Glutamatergic neuron (in vitro differentiated cells): ENCODE measurements around the gene BCL7A. TPM values are rescaled to one million over a fixed set of nuclear protein-coding genes. Genes with fewer than 3 reads are reported as not detected.
A peak's percentile ranks its signal among the peaks of the same experiment; 100 is the strongest.

Experiments used
- DNase-seq: peaks from one replicate; pipeline ENCODE4 v3.0.0; 2022
- H3K27ac Mint-ChIP-seq: one replicate; pipeline ENCODE4 v1.8.0; 2020; ENCODE audit warnings: mild to moderate bottlenecking, mixed read lengths, inconsistent platforms; ENCODE audit not compliant: unreplicated experiment
- H3K27me3 Mint-ChIP-seq: one replicate; pipeline ENCODE4 v1.8.0; 2020; ENCODE audit warnings: mild to moderate bottlenecking, moderate library complexity, mixed read lengths, inconsistent platforms; ENCODE audit not compliant: unreplicated experiment
- H3K36me3 Mint-ChIP-seq: one replicate; pipeline ENCODE4 v1.8.0; 2020; ENCODE audit warnings: mild to moderate bottlenecking, mixed read lengths, inconsistent platforms; ENCODE audit not compliant: unreplicated experiment
- H3K4me1 Mint-ChIP-seq: one replicate; pipeline ENCODE4 v1.8.0; 2020; ENCODE audit warnings: mild to moderate bottlenecking, low read depth, mixed read lengths, inconsistent platforms; ENCODE audit not compliant: unreplicated experiment
- H3K4me3 Mint-ChIP-seq: one replicate; pipeline ENCODE4 v1.8.0; 2020; ENCODE audit warnings: mild to moderate bottlenecking, mixed read lengths, inconsistent platforms; ENCODE audit not compliant: unreplicated experiment
- H3K9me3 Mint-ChIP-seq: one replicate; pipeline ENCODE4 v1.8.0; 2020; ENCODE audit warnings: mild to moderate bottlenecking, moderate library complexity, mixed read lengths, inconsistent platforms; ENCODE audit not compliant: unreplicated experiment
- total RNA-seq: library from RNA; stranded (reverse); fragmentation: NEBNext Ultra II Directional; extraction: Animal tissue kit (Norgen Biotek cat#: 25700); gene quantifications from one replicate; pipeline ENCODE4 v1.2.1, GENCODE V29; 2021; ENCODE audit not compliant: unreplicated experiment
- TF ChIP-seq, protein P1 (sequence below): fragments of 200-600 bp; sonication (generic); IDR thresholded peaks from one replicate; pipeline ENCODE4 v1.5.0; 2021; ENCODE audit not compliant: partially characterized antibody, unreplicated experiment

The BCL7A gene
- total RNA-seq, 1 donor from 2014 or later = 148 TPM

DNA sequence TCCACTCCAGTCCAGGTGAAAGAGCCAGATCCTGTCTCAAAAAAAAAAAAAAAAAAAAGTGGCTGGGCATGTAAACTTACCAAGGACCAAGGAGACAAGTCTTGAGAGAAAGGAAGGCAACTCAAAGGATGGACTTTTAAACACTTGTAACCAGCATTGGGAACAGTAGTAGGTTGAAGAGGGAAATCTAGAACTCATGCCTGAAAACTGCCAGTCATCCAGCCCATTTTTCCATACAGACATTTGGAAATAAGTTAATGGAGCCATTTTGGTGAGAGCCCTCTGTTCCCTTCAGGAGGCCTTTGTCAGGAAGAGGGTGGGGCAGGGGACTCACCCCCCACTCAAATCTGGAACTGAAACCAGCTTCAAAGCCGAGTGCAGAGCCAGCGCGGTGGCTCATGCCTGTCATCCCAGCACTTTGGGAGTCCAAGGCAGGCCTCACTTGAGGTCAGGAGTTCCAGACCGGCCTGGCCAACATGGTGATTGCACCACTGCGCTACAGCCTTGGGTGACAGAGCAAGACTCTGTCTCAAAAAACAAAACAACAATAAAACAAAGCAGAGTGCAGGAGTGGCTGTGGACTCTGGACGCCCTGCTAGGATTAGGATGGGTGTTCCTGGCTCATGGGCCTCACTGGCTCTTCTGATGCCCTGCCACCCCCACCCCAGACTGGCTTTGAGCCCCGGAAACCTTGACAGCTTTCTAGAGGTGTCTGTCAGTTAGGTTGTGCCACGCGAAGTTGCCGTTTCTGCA lies 55.2 kb downstream of the BCL7A start:
- Mint-ChIP-seq H3K4me3 (no peak overlapping the region), H3K36me3 (no peaks in the 10 kb centered on the region), H3K9me3 (peaks cover 9% of the 10 kb centered on the region), H3K27me3 (peaks cover 5% of the 10 kb centered on the region), H3K27ac (no peak overlapping the region), H3K4me1 (peaks cover 11% of the 10 kb centered on the region)
- no peak for DNase-seq
- TF ChIP-seq, protein P1, sequence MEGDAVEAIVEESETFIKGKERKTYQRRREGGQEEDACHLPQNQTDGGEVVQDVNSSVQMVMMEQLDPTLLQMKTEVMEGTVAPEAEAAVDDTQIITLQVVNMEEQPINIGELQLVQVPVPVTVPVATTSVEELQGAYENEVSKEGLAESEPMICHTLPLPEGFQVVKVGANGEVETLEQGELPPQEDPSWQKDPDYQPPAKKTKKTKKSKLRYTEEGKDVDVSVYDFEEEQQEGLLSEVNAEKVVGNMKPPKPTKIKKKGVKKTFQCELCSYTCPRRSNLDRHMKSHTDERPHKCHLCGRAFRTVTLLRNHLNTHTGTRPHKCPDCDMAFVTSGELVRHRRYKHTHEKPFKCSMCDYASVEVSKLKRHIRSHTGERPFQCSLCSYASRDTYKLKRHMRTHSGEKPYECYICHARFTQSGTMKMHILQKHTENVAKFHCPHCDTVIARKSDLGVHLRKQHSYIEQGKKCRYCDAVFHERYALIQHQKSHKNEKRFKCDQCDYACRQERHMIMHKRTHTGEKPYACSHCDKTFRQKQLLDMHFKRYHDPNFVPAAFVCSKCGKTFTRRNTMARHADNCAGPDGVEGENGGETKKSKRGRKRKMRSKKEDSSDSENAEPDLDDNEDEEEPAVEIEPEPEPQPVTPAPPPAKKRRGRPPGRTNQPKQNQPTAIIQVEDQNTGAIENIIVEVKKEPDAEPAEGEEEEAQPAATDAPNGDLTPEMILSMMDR = no peak

- Mint-ChIP-seq H3K27ac (peak within 1 kb of the TSS; percentile 91), H3K36me3 (no peaks in the 10 kb centered on the region), H3K4me1 (peaks cover 18% of the 10 kb centered on the region), H3K9me3 (peaks cover 9% of the 10 kb centered on the region), H3K27me3 (peaks cover 7% of the 10 kb centered on the region), H3K4me3 (peak within 1 kb of the TSS; percentile 91)
- DNase-seq = peak; percentile 95
- TF ChIP-seq, protein P1 = no peak
Observed at GRCh38 chr12:122078141-122079032, 56.7 kb downstream of the BCL7A start, which contains the start of gene MLXIP. MLXIP (plus strand) TSS chr12:122078756; CDS start chr12:122078854, 98 bp downstream.

DNA sequence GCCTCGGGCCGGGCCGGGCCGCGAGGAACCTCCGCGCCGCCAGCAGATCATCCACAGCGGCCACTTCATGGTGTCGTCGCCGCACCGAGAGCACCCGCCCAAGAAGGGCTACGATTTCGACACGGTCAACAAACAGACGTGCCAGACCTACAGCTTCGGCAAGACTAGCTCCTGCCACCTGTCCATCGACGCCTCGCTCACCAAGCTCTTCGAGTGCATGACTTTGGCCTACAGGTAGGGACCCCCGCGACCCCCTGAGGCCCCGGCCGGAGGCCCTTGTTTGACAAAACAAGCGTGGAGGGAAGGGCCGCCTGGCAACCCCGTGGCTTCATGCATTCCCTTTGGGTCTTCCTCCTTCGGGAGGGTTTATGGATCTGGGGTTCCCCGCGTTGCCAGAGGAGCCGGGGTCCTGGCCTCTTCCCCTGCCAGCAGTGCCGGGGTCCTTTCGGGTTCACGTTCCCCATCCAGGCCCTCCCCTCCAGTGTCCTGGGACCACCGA lies 57.4 kb downstream of the BCL7A start:
- H3K9me3 Mint-ChIP-seq = peaks cover 9% of the 10 kb centered on the region
- H3K27me3 Mint-ChIP-seq = peaks cover 7% of the 10 kb centered on the region
- H3K4me3 Mint-ChIP-seq = peak overlapping the region; percentile 91
- TF ChIP-seq, protein P1 = no peak
- H3K36me3 Mint-ChIP-seq = peaks cover 5% of the 10 kb centered on the region
- no peak for DNase-seq
- H3K4me1 Mint-ChIP-seq = peaks cover 24% of the 10 kb centered on the region
- H3K27ac Mint-ChIP-seq = peak overlapping the region; percentile 91

GRCh38 chr12:122079532-122080081 lies 57.9 kb downstream of the BCL7A start:
- H3K9me3 Mint-ChIP-seq = peaks cover 9% of the 10 kb centered on the region

More at GRCh38 chr12:122079532-122080081, 57.9 kb downstream of the BCL7A start:
- Mint-ChIP-seq H3K4me1 (peaks cover 24% of the 10 kb centered on the region), H3K27me3 (peaks cover 7% of the 10 kb centered on the region), H3K36me3 (peaks cover 7% of the 10 kb centered on the region), H3K4me3 (peak overlapping the region; percentile 91), H3K27ac (peak overlapping the region; percentile 91)
- TF ChIP-seq, protein P1 = no peak
- DNase-seq = no peak
